Activated CD4-positive, alpha-beta T cell treated with anti-CD3 and anti-CD28 coated beads, Interleukin-2, amount 10 ng/mL, durations not matched to agents 7 days and 5 days (primary cell): ENCODE data around the gene OR2D3. TPM values are rescaled to one million over a fixed set of nuclear protein-coding genes. Genes with fewer than 3 reads are reported as not detected.
"Not testable (repeated sequence)": the region's sequence is repeated elsewhere in the genome, so short reads cannot be mapped to it uniquely, and the experiment has no call there.

Experiments used
- CTCF ChIA-PET: fragments of 350-600 bp; sonication (Branson Sonifier 250); formaldehyde crosslinking; loops from one replicate; lab custom pipeline; 2021; ENCODE audit warnings: antibody characterized with exemption; lab: Charles Lee
- POLR2A ChIA-PET: fragments of 350-600 bp; sonication (Branson Sonifier 250); formaldehyde crosslinking; loops from one replicate; lab custom pipeline; 2021; ENCODE audit warnings: antibody characterized with exemption; lab: Charles Lee
- DNase-seq: peaks from one replicate; pipeline ENCODE4 v3.0.0-alpha.2; 2020
- H3K27ac Mint-ChIP-seq: one replicate; pipeline ENCODE4 v1.8.0; 2021; ENCODE audit warnings: mild to moderate bottlenecking, moderate library complexity, mixed read lengths
- H3K27me3 Mint-ChIP-seq: one replicate; pipeline ENCODE4 v1.8.0; 2021; ENCODE audit warnings: mixed read lengths
- H3K36me3 Mint-ChIP-seq: one replicate; pipeline ENCODE4 v1.8.0; 2021; ENCODE audit warnings: low read depth, mixed read lengths
- H3K4me1 Mint-ChIP-seq: one replicate; pipeline ENCODE4 v1.8.0; 2021; ENCODE audit warnings: mixed read lengths
- H3K4me3 Mint-ChIP-seq: one replicate; pipeline ENCODE4 v1.8.0; 2021; ENCODE audit warnings: mild to moderate bottlenecking, moderate library complexity, mixed read lengths
- H3K9me3 Mint-ChIP-seq: one replicate; pipeline ENCODE4 v1.8.0; 2021; ENCODE audit warnings: mixed read lengths
- total RNA-seq, 2 experiments: library from RNA; stranded (reverse); gene quantifications; one replicate each; pipeline ENCODE4 v1.2.3, GENCODE V29; 2021

OR2D3 gene
- total RNA-seq, 2 experiments from 2014 or later, result not detected

DNA sequence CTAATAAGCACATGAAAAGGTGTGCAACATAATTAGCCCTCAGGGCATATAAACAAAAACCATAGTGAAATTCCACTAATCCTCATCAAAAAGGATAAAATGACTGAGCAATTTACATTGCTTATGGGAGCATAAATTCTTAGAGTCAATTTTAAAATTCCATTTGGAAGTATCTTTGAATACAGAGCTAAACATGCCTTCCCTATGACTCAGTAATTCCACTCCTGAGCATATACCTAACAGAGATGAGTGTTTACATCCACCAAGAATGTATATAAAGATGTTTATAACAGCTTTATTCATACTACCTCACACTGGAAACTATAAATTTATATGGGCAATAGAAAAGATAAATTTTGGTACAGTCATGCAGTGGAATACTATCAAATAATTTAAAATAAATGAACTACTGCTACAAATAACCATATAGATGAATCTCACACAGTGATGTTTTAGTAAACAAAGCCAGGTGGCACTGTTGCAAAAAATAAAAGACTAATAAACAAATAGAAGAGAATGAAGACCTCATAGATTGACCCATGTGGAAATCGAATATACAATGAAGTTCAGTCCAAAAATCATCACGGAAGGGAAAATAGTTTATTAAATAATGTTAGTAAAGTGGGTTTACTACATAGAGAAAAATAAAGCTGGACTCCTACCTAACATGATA lies 20.3 kb upstream of the OR2D3 start:
- no peaks in the 10 kb centered on the region for H3K36me3 Mint-ChIP-seq
- no peak overlapping the region for H3K4me3 Mint-ChIP-seq
- no peaks in the 10 kb centered on the region for H3K9me3 Mint-ChIP-seq
- H3K27me3 Mint-ChIP-seq, result peaks cover 9% of the 10 kb centered on the region
- POLR2A ChIA-PET, result no interaction called here
- DNase-seq, result no peak
- H3K4me1 Mint-ChIP-seq, result no peaks in the 10 kb centered on the region
- CTCF ChIA-PET, result no interaction called here
- H3K27ac Mint-ChIP-seq, result no peak overlapping the region

DNA sequence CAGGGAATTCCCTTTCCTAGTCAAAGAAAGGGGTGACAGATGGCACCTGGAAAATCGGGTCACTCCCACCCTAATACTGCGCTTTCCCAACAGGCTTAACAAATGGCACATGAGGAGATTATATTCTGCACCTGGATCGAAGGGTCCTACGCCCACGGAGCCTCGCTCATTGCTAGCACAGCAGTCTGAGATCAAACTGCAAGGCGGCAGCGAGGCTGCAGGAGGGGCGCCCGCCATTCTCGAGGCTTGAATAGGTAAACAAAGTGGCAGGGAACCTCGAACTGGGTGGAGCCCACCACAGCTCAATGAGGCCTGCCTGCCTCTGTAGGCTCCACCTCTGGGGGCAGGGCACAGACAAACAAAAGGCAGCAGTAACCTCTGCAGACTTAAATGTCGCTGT lies 16.0 kb upstream of the OR2D3 start:
- H3K4me1 Mint-ChIP-seq, POLR2A ChIA-PET, H3K27me3 Mint-ChIP-seq, CTCF ChIA-PET, H3K36me3 Mint-ChIP-seq, H3K27ac Mint-ChIP-seq, H3K4me3 Mint-ChIP-seq, DNase-seq, H3K9me3 Mint-ChIP-seq: not testable (repeated sequence)

DNA sequence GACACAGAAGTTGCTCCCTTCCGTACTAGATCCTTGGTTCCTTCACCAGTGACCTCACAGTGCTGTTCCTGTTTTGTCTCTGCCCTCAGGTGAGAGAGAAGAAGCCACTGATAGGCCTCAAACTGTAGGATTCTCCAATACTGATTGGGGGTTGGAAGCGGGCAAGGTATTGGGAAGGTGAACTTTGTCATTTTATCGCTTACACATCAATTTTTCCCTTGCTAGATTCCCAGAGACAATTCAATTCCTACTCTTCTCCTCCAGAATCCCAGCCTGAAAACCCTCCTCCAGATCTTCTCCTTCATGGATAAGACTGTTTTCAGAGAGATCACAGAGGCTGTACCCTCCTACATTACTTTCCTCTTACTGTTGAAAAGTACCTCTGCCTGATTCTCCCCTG lies 9.4 kb upstream of the OR2D3 start:
- DNase-seq, result no peak
- Mint-ChIP-seq H3K4me3 (no peak overlapping the region), H3K9me3 (peaks cover 2% of the 10 kb centered on the region), H3K36me3 (no peaks in the 10 kb centered on the region), H3K27me3 (peaks cover 3% of the 10 kb centered on the region), H3K4me1 (no peaks in the 10 kb centered on the region), H3K27ac (no peak overlapping the region)
- ChIA-PET CTCF (no interaction called here), POLR2A (no interaction called here)

DNA sequence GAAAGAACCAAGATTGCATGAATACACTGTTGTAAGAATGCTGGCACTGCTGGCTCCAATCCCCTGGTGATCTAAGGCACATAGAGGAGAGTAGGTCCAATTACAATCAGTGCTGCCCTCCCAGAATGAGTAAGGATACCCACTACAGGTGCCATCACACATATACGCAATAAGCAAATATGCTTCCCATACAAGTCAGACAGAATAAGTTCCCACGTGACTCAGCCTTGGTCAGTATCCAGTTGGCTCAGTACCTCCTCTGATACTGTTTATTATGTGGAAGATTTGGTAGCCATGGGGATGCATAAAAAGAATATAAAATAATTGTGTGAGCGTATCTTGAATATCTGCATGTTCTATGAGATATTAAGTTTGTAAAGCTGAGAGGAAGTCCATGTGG lies 8.9 kb upstream of the OR2D3 start:
- POLR2A ChIA-PET, result no interaction called here
- peaks cover 2% of the 10 kb centered on the region for H3K9me3 Mint-ChIP-seq
- no peaks in the 10 kb centered on the region for H3K36me3 Mint-ChIP-seq
- no peak overlapping the region for H3K4me3 Mint-ChIP-seq
- H3K27ac Mint-ChIP-seq, result no peak overlapping the region
- no peak for DNase-seq
- CTCF ChIA-PET, result no interaction called here
- peaks cover 4% of the 10 kb centered on the region for H3K27me3 Mint-ChIP-seq
- H3K4me1 Mint-ChIP-seq, result no peaks in the 10 kb centered on the region

DNA sequence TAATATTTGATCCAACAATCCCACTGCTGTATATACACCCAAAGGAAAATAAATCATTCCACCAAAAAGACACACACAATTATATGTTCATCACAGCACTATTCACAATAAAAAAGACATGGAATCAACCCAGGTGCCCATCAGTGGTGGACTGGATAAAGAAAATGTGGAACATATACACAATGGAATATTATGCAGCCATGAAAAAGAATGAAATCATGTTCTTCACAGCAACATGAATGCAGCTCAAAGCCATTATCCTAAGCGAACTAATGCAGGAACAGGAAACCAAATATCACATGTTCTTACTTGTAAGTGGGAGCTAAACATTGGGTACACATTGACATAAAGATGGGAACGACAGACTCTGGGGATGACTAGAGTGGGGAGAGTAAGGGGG lies 1.1 kb upstream of the OR2D3 start:
- CTCF ChIA-PET, result interaction anchor here (0.6 kb wide), 1 partner anchor 494 kb away, joined by 3 read pairs; no protein-coding TSS in a partner anchor
- Mint-ChIP-seq H3K9me3 (peaks cover 3% of the 10 kb centered on the region), H3K27me3 (peaks cover 19% of the 10 kb centered on the region), H3K36me3 (peaks cover 1% of the 10 kb centered on the region), H3K27ac (no peak overlapping the region), H3K4me1 (no peaks in the 10 kb centered on the region), H3K4me3 (no peak overlapping the region)
- POLR2A ChIA-PET, result no interaction called here
- DNase-seq, result no peak

DNA sequence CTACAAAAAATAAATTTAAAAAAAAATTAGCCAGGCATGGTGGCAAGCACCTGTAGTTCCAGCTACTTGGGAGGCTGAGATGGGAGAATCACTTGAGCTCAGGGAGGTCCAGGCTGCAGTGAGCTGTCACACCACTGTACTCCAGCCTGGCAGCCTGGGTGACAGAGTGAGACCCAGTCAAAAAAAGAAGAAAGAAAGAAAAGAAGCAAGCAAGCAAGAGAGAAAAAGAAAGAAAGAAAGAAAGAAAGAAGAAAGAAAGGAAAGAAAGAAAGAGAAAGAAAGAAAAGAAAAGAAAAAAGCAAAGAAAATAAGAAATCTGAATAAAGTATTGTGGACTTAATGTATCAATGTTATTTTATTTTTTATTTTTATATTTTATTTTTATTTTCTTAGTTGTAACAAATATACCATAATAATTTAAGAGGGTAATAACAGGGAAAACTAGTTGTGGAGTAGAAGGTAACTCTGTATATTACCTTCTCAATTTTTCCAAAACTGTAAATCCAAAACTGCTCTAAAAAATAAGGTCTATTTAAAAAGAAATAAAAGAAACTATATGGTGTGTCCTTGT lies 4.3 kb downstream of the OR2D3 start:
- Mint-ChIP-seq H3K4me1 (peaks cover 17% of the 10 kb centered on the region), H3K27me3 (peaks cover 38% of the 10 kb centered on the region), H3K9me3 (no peaks in the 10 kb centered on the region), H3K36me3 (no peaks in the 10 kb centered on the region), H3K4me3 (no peak overlapping the region), H3K27ac (no peak overlapping the region)
- ChIA-PET POLR2A (no interaction called here), CTCF (no interaction called here)
- no peak for DNase-seq

DNA sequence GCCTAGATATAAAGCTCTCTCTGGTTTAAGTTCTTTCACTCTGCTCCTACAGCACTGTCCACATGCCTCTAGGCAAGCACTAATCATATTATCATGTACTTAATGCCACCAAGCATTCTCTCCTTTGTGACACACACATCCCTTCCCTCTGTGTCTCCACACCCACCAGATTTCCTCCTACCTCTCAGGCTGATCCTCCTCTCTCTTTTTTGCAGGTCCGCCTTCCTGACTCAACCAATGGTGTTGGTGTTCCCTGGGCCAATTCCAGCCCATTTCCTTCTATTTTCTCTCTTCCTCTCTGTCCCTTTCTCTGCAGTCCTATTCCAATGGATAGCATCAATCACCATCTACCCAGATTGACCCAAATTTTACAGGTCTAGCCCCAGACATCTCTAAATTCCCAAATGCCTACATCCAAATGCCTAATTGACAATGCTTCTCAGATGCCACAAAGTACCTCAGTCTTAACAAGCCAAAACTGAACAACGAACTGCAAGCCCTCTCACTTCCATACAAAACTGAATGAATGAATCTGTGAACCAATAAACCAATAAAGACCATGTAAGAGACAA lies 4.9 kb downstream of the OR2D3 start:
- Mint-ChIP-seq H3K36me3 (no peaks in the 10 kb centered on the region), H3K4me3 (peak overlapping the region; percentile 83), H3K4me1 (peaks cover 17% of the 10 kb centered on the region), H3K27ac (peak overlapping the region; percentile 76), H3K9me3 (no peaks in the 10 kb centered on the region), H3K27me3 (peaks cover 38% of the 10 kb centered on the region)
- ChIA-PET POLR2A (no interaction called here), CTCF (no interaction called here)
- no peak for DNase-seq

DNA sequence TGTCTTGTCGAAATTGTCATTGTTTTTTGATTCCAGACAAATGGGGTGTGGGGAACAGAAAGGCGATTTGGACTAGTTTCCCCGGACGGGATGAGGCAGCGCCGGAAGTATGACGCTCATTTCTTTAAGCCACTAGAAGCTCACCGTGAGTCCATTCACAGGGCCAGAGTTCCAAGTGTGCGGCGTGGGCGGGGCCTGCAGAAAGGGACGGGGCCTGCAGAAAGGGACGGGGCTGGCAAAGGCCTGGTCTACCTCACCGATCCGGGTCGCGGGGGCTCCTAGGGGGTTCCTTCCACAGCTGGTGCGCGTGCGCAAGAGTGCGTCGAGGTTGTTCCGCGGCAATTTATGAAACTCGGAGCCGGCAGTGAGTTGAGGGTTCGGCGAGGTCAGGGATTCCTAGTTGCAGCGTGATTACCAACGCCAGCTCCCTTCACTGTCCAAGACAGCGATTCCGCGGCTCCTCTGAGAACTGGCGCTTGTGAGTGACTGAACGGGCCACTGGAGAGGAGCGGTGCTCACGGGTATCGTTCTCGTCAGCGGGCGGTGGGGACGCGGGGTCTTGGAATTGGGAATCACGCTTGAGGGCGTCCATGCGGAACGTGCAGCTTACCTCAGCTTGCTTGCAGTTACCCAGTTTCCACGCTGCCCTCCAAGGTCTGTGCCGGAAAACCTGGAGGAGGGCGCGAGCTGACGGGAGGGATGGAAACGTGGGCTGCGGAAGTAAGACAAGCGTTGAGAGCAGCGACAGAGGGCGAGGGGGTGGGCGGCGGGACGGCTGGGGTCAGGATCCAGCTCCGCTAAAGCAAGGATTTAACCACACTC lies 5.6 kb downstream of the OR2D3 start, which contains the start of gene ZNF215:
TSS of gene ZNF215 (plus strand) at position 219 of the 822 bp plus-strand sequence. CDS start 5,847 bp downstream, outside the sequence.
- peak within 1 kb of the TSS; percentile 83 for H3K4me3 Mint-ChIP-seq
- H3K27ac Mint-ChIP-seq, result peak within 1 kb of the TSS; percentile 76
- ChIA-PET POLR2A (no interaction called here), CTCF (no interaction called here)
- H3K4me1 Mint-ChIP-seq, result peaks cover 17% of the 10 kb centered on the region
- H3K36me3 Mint-ChIP-seq, result no peaks in the 10 kb centered on the region
- no peaks in the 10 kb centered on the region for H3K9me3 Mint-ChIP-seq
- DNase-seq, result peak; percentile 47
- peaks cover 34% of the 10 kb centered on the region for H3K27me3 Mint-ChIP-seq

DNA sequence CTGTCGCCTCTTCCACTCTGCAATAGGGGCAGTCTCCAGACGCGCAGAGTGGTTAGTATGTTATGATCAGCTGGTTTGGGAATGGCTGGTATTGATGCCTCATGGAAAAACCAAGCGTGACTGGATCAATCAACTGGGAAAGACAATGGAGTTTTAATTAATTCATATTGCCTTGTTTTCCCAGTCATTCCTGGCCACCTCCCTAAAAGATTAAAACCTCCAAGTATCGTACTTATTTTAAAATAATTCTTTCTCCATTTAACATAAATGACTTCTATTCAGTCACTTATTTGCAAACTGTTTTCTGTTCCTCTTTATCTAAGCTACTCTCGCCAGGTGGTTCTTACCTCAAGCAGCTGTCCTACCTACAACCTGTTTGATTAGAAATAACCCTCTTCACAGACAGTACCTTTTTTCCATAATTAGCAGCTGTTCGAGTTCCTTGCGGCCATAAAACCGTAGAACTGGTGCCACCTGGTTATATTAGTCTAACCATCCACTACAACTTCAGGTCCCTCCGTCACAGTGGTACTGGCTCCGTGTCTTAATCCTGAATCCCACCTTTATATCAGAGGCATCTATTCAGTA lies 6.3 kb downstream of the OR2D3 start:
- Mint-ChIP-seq H3K27me3 (peaks cover 30% of the 10 kb centered on the region), H3K4me3 (peak overlapping the region; percentile 83), H3K9me3 (no peaks in the 10 kb centered on the region), H3K36me3 (no peaks in the 10 kb centered on the region), H3K27ac (peak overlapping the region; percentile 4), H3K4me1 (peaks cover 21% of the 10 kb centered on the region)
- DNase-seq, result no peak
- POLR2A ChIA-PET, result no interaction called here
- CTCF ChIA-PET, result no interaction called here

DNA sequence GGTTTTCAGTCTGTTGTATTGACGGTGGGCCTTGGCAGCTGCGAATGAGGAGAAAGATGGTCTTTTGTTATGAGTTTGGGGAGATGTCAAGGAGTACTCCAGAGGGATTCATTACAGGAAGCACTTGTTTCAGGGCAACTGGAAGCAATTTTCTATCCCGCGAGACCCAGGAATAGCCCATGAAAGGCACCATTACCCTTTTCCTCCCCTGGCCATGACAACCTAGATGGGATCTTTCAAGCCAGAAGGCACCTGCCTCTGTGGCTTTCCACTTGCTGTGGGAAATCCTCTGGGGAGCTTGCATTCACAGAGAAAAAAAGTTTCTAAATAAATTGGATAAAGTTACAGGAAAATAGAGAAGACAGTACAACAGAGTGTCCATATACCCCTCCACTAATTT lies 8.1 kb downstream of the OR2D3 start:
- no peak for DNase-seq
- H3K9me3 Mint-ChIP-seq, result no peaks in the 10 kb centered on the region
- H3K4me3 Mint-ChIP-seq, result no peak overlapping the region
- H3K27ac Mint-ChIP-seq, result no peak overlapping the region
- H3K36me3 Mint-ChIP-seq, result peaks cover 5% of the 10 kb centered on the region
- peaks cover 28% of the 10 kb centered on the region for H3K27me3 Mint-ChIP-seq
- POLR2A ChIA-PET, result no interaction called here
- CTCF ChIA-PET, result no interaction called here
- H3K4me1 Mint-ChIP-seq, result peaks cover 29% of the 10 kb centered on the region

DNA sequence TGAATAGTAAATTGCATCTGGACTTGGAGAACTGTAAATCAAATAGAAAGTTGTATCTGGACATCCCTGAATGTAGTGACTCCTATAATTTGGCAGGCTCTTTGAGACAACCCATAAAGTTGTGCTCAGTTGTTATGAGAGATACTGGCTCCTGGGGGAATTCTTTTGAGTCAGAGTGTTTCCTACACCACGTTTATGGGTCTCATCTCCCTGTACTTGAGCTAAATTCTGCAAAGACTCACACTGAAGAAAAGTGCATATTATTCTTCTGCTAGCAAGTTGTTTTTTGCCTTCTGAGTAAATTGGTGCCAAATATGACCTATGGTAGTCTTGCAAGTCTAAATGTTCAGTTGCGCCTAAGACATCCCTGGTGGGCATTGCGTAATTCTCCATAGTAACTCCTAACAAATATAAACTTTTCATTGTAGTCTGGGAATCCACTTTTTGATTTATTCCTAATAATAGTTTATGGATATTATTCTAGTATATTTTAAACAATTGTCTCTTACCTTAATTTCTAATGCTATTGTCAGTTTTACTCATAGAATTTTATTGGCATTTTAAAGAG lies 10.4 kb downstream of the OR2D3 start:
- Mint-ChIP-seq H3K4me1 (peaks cover 23% of the 10 kb centered on the region), H3K4me3 (no peak overlapping the region), H3K27me3 (peaks cover 13% of the 10 kb centered on the region), H3K27ac (no peak overlapping the region), H3K36me3 (peaks cover 5% of the 10 kb centered on the region), H3K9me3 (no peaks in the 10 kb centered on the region)
- ChIA-PET POLR2A (no interaction called here), CTCF (no interaction called here)
- no peak for DNase-seq

DNA sequence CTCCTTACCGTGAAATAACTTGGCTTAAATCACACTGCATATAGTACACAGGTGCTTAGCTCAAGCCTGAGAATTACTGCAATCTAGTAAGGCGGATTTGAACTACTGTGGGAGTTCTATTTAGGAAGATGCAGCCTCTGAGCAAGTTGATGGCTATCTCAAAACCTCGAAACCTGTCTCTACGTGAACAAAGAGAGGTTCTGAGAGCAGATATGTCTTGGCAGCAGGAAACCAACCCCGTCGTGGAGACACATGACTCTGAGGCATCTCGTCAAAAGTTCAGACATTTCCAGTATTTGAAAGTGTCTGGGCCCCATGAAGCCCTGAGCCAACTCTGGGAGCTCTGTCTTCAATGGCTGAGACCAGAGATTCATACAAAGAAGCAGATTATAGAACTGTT lies 11.3 kb downstream of the OR2D3 start:
- Mint-ChIP-seq H3K9me3 (no peaks in the 10 kb centered on the region), H3K4me3 (no peak overlapping the region), H3K27ac (no peak overlapping the region), H3K4me1 (peaks cover 18% of the 10 kb centered on the region), H3K36me3 (peaks cover 5% of the 10 kb centered on the region), H3K27me3 (peaks cover 8% of the 10 kb centered on the region)
- peak; percentile 33 for DNase-seq
- CTCF ChIA-PET, result no interaction called here
- POLR2A ChIA-PET, result no interaction called here
